ENCODE data around the gene CYTH4.

CYTH4 gene

DNA sequence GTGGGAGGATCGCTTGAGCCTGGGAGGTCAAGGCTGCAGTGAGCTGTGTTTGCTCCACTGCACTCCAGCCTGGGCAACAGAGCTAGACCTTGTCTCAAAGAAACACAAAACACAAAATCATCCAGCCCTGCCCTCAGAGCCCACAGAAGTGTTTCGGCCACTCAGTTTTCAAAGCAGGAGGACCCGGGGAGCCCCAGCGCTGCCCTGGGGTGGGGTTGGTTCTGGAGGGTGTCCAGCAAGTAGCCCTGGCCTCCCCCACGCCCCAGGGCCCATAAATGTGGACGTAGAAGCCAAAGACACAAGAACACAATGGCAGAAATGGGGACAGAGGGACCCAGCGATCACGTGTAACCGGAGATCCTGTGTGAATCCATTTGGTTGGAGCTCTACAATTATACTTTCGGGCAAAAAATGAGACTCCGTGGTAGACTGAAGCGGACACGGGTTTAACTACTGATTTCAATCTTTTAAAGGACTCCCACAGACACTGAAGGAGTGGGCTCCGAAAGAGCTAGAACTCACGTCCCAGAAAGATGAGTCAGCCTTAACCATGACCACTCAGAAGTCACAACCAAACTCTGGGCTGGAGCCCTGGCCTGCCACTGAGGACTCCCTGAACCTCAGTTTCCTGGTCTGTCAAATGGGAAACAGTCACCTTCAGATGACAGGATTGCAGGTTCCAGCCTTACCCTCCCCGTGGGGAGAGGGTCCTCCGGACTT lies 9.0 kb upstream of the CYTH4 start:
- no peaks in the 10 kb centered on the region for H3K27me3 ChIP-seq (replicated peaks; ENCODE audit: control insufficient read depth, insufficient read depth, low read length, poor library complexity, severe bottlenecking)
- H3K9me3 ChIP-seq (ENCODE audit: control insufficient read depth, low read length): no peaks in the 10 kb centered on the region
- no peak for DNase-seq
- H3K27ac ChIP-seq (ENCODE audit: insufficient read depth, low read length, poor library complexity, severe bottlenecking): no peak overlapping the region
- peaks cover 9% of the 10 kb centered on the region for H3K4me1 ChIP-seq (ENCODE audit: control insufficient read depth, insufficient read depth, low read length, poor library complexity, severe bottlenecking)
- no peaks in the 10 kb centered on the region for H3K36me3 ChIP-seq (ENCODE audit: control insufficient read depth, insufficient read depth, low read length)
- H3K4me3 ChIP-seq (ENCODE audit: insufficient read depth, low read depth, low read length, poor library complexity, severe bottlenecking): no peak overlapping the region

DNA sequence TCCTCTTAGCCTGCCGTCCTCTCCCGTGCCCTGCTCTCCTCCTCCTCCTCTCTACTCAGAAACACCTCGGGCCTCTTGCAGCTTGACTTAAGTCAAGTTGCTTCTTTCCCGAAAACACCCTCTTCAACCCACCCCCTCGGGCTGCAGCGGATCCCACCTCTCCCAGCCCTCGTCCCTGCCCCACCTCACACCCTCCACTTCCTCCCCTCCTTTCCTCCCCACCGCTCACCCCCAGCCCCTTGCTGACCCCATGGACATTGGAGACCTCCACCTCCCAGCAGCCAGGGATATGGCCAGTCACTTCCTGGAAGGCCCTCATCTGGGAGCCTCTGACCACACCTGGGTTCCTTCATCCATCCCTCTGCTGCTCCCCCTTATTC lies 8.5 kb upstream of the CYTH4 start:
- Histone ChIP-seq H3K4me3 (ENCODE audit: insufficient read depth, low read depth, low read length, poor library complexity, severe bottlenecking) (no peak overlapping the region), H3K36me3 (ENCODE audit: control insufficient read depth, insufficient read depth, low read length) (no peaks in the 10 kb centered on the region), H3K27ac (ENCODE audit: insufficient read depth, low read length, poor library complexity, severe bottlenecking) (no peak overlapping the region), H3K9me3 (ENCODE audit: control insufficient read depth, low read length) (no peaks in the 10 kb centered on the region), H3K27me3 (replicated peaks; ENCODE audit: control insufficient read depth, insufficient read depth, low read length, poor library complexity, severe bottlenecking) (no peaks in the 10 kb centered on the region), H3K4me1 (ENCODE audit: control insufficient read depth, insufficient read depth, low read length, poor library complexity, severe bottlenecking) (peaks cover 9% of the 10 kb centered on the region)
- DNase-seq: no peak

DNA sequence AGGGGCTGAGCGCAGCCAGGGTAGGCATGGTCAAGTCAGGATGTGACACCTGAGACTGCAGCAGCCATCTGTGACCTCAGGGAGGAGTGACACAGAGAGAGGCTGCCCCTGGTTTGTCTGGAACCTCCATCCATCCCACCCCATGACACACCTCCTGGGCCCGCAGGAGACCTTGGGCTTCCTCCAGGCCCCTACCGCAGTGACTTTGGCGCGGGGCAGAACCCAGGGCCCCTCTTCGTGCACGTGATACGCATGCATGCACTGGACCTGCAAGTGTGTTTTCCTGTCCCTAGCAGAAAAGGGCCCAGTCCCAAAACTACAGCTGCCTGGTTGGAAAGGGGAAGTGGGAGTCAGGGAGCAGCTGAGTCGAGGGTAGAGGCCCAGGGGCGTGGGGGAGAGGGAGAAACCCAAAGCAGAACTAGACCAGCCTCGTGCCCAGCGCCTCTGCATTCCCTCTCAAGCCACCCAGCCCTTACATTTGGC lies 7.9 kb upstream of the CYTH4 start:
- DNase-seq: no peak
- Histone ChIP-seq H3K4me3 (ENCODE audit: insufficient read depth, low read depth, low read length, poor library complexity, severe bottlenecking) (no peak overlapping the region), H3K36me3 (ENCODE audit: control insufficient read depth, insufficient read depth, low read length) (no peaks in the 10 kb centered on the region), H3K27ac (ENCODE audit: insufficient read depth, low read length, poor library complexity, severe bottlenecking) (no peak overlapping the region), H3K9me3 (ENCODE audit: control insufficient read depth, low read length) (no peaks in the 10 kb centered on the region), H3K27me3 (replicated peaks; ENCODE audit: control insufficient read depth, insufficient read depth, low read length, poor library complexity, severe bottlenecking) (no peaks in the 10 kb centered on the region), H3K4me1 (ENCODE audit: control insufficient read depth, insufficient read depth, low read length, poor library complexity, severe bottlenecking) (peaks cover 9% of the 10 kb centered on the region)

DNA sequence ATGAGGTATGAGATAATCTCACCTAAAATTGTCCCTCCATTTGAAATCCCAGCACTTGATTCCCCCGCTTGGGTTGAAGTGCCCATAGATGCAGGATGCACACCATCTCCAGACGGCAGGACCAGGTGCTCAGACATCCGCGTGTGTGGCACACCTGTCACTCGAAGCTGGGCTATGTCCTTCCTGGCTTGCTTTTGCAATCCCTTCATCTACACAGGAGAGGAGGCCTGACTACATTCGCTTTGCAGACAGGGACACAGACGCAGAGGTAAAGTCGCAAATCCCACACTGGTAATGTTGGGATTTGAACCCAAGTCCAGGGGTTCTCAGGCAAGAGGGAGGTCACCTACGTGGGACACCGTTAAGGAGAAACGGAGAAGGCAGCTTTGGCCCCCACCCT lies 7.2 kb upstream of the CYTH4 start:
- no peaks in the 10 kb centered on the region for H3K36me3 ChIP-seq (ENCODE audit: control insufficient read depth, insufficient read depth, low read length)
- peaks cover 1% of the 10 kb centered on the region for H3K4me1 ChIP-seq (ENCODE audit: control insufficient read depth, insufficient read depth, low read length, poor library complexity, severe bottlenecking)
- H3K4me3 ChIP-seq (ENCODE audit: insufficient read depth, low read depth, low read length, poor library complexity, severe bottlenecking): no peak overlapping the region
- DNase-seq: no peak
- H3K27ac ChIP-seq (ENCODE audit: insufficient read depth, low read length, poor library complexity, severe bottlenecking): no peak overlapping the region
- H3K27me3 ChIP-seq (replicated peaks; ENCODE audit: control insufficient read depth, insufficient read depth, low read length, poor library complexity, severe bottlenecking): no peaks in the 10 kb centered on the region
- no peaks in the 10 kb centered on the region for H3K9me3 ChIP-seq (ENCODE audit: control insufficient read depth, low read length)

DNA sequence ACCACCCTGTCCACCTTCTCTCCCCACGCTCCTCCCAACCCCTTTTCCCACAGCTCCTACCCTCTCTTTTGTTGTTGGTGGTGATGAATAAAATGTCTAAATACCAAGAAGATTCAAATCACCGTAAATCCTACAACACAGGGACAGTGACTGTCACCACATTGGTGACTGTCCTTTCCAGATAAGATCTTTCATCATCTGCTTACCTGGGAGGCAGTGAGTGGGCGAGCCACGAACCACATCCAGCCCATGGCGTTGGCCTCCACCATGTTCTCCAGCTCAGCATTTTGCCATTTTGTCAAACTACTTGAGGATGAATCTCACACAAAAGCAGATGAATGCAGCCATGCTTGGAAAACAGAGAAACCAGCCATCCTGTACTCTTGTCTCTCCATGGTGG lies 6.7 kb upstream of the CYTH4 start:
- DNase-seq: no peak
- no peak overlapping the region for H3K27ac ChIP-seq (ENCODE audit: insufficient read depth, low read length, poor library complexity, severe bottlenecking)
- no peaks in the 10 kb centered on the region for H3K9me3 ChIP-seq (ENCODE audit: control insufficient read depth, low read length)
- no peaks in the 10 kb centered on the region for H3K36me3 ChIP-seq (ENCODE audit: control insufficient read depth, insufficient read depth, low read length)
- no peaks in the 10 kb centered on the region for H3K27me3 ChIP-seq (replicated peaks; ENCODE audit: control insufficient read depth, insufficient read depth, low read length, poor library complexity, severe bottlenecking)
- H3K4me3 ChIP-seq (ENCODE audit: insufficient read depth, low read depth, low read length, poor library complexity, severe bottlenecking): no peak overlapping the region
- H3K4me1 ChIP-seq (ENCODE audit: control insufficient read depth, insufficient read depth, low read length, poor library complexity, severe bottlenecking): no peaks in the 10 kb centered on the region

DNA sequence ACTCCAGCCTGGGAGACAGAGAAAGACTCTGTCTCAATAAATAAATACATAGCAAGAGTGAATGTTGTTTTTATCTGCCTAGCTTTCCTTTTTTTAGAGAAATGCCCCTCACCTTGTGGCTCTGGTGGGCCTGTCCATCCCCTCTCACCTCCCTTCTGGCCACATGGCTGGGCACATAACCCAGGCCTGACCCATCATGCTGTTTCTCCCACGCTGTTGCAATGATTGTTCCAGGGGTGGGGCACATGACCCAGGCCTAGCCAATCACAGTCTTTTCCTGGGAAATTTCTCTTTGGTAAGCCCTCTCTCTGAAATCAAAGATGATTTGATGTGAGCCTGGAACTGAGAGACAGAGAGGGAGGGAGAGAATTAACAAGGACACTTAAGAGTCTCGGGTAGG lies 5.5 kb upstream of the CYTH4 start:
- no peak for DNase-seq
- H3K4me3 ChIP-seq (ENCODE audit: insufficient read depth, low read depth, low read length, poor library complexity, severe bottlenecking): no peak overlapping the region
- H3K9me3 ChIP-seq (ENCODE audit: control insufficient read depth, low read length): no peaks in the 10 kb centered on the region
- H3K4me1 ChIP-seq (ENCODE audit: control insufficient read depth, insufficient read depth, low read length, poor library complexity, severe bottlenecking): peaks cover 4% of the 10 kb centered on the region
- no peaks in the 10 kb centered on the region for H3K27me3 ChIP-seq (replicated peaks; ENCODE audit: control insufficient read depth, insufficient read depth, low read length, poor library complexity, severe bottlenecking)
- no peaks in the 10 kb centered on the region for H3K36me3 ChIP-seq (ENCODE audit: control insufficient read depth, insufficient read depth, low read length)
- no peak overlapping the region for H3K27ac ChIP-seq (ENCODE audit: insufficient read depth, low read length, poor library complexity, severe bottlenecking)

DNA sequence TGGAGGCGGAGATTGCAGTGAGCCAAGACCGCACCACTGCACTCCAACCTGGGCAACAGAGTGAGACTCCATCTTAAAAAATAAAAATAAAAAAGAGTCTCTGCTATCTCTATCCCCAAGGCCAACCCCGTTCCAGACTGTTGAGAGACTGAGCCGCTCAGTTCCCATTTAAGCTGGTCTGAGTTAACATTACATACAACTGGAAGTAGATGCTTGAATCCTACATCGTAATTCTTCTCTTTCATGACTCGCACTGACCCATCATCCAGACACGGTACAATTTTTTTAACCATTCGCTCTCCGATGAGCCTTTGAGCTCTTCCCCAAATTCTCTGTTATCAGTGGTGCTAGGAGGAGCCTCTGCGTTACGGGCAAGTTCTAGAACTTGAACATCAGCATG lies 4.9 kb upstream of the CYTH4 start:
- Histone ChIP-seq H3K27ac (ENCODE audit: insufficient read depth, low read length, poor library complexity, severe bottlenecking) (no peak overlapping the region), H3K4me1 (ENCODE audit: control insufficient read depth, insufficient read depth, low read length, poor library complexity, severe bottlenecking) (peaks cover 10% of the 10 kb centered on the region)

DNA sequence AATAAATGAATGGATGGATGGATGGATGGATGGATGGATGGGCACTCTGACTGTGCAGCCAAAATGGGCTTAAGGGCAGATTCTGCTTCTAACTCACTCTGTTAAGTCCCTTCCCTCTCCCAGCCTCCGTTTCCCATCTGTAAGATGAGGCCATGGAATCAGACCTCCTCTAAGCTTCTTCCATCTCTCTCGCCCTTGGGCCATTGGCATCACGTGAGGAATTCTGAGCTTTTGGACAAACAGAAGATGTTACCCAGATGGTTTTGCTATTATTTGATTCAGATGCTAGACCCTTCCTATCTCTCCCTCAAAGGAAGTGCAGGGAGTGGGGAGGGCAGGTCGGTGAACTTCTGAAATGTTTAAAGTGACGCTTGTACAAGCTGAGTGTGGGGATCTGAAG lies 4.0 kb upstream of the CYTH4 start:
- H3K4me1 ChIP-seq (ENCODE audit: control insufficient read depth, insufficient read depth, low read length, poor library complexity, severe bottlenecking): peaks cover 12% of the 10 kb centered on the region
- no peak overlapping the region for H3K27ac ChIP-seq (ENCODE audit: insufficient read depth, low read length, poor library complexity, severe bottlenecking)
- H3K9me3 ChIP-seq (ENCODE audit: control insufficient read depth, low read length): no peaks in the 10 kb centered on the region
- DNase-seq: no peak
- no peaks in the 10 kb centered on the region for H3K27me3 ChIP-seq (replicated peaks; ENCODE audit: control insufficient read depth, insufficient read depth, low read length, poor library complexity, severe bottlenecking)
- no peaks in the 10 kb centered on the region for H3K36me3 ChIP-seq (ENCODE audit: control insufficient read depth, insufficient read depth, low read length)
- H3K4me3 ChIP-seq (ENCODE audit: insufficient read depth, low read depth, low read length, poor library complexity, severe bottlenecking): no peak overlapping the region

More for the DNA sequence above, 4.9 kb upstream of the CYTH4 start:
- Histone ChIP-seq H3K4me3 (ENCODE audit: insufficient read depth, low read depth, low read length, poor library complexity, severe bottlenecking) (no peak overlapping the region), H3K36me3 (ENCODE audit: control insufficient read depth, insufficient read depth, low read length) (no peaks in the 10 kb centered on the region), H3K27me3 (replicated peaks; ENCODE audit: control insufficient read depth, insufficient read depth, low read length, poor library complexity, severe bottlenecking) (no peaks in the 10 kb centered on the region), H3K9me3 (ENCODE audit: control insufficient read depth, low read length) (no peaks in the 10 kb centered on the region)
- no peak for DNase-seq

DNA sequence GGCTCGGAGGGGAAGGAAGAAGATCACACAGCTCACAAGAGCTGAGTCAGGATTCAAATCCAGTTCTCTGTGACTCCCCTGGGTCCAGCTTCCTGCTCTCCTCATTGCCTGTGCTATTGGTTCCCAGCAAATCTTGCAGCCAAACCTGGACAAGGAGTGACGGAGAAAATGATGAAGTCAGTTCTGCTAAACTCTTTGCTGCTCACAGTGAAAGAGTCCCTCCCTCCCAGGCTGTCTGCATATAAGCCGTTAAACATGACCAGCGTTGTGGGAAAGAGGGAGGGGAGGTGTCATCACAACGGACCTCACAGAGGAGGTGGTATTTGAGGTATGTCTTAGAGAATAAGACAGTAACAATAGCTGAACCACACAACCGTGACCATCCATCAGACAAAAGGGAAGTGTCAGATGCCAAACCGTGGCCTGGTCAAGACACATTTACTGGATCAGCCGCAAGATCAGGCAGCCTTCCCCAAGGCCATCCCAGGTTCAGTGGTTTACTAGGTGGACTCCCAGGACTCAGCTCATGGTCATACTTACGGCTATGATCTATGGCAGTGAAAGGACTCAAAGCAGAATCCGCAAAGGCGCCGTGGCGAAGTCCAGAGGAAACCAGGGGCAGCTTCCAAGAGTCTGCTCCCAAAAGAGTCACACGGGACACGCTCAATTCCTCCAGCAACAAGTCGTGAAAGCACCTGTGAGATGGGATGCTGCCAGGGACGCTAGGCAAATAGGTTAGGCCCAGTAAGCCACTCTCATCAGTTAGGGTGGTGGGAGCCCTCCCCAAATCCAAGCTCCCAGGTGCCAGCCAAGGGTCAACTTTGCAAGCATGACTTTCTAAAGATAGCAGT lies 2.8 kb upstream of the CYTH4 start:
- Histone ChIP-seq H3K4me3 (ENCODE audit: insufficient read depth, low read depth, low read length, poor library complexity, severe bottlenecking) (no peak overlapping the region), H3K4me1 (ENCODE audit: control insufficient read depth, insufficient read depth, low read length, poor library complexity, severe bottlenecking) (peaks cover 18% of the 10 kb centered on the region), H3K36me3 (ENCODE audit: control insufficient read depth, insufficient read depth, low read length) (no peaks in the 10 kb centered on the region), H3K27me3 (replicated peaks; ENCODE audit: control insufficient read depth, insufficient read depth, low read length, poor library complexity, severe bottlenecking) (no peaks in the 10 kb centered on the region), H3K27ac (ENCODE audit: insufficient read depth, low read length, poor library complexity, severe bottlenecking) (no peak overlapping the region), H3K9me3 (ENCODE audit: control insufficient read depth, low read length) (no peaks in the 10 kb centered on the region)
- no peak for DNase-seq

DNA sequence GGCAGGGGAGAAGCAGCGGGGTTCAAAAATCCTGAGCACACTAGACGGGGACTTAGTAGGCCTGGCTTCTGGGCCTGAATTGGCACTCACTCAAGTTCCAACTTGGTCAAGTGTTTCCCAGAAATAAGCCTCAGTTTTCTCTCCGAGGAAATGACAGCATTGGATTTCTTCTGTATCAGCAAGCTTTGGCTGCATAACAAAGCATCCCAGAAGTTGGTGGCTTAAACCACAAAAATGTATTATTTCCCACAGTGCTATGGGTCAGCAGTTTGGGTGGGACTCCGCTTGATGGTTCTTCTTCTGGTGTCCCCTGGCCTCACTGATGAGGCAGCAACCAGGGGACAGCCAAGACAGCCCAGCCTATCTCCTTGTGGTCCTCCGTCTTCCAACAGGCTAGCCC lies 1.6 kb upstream of the CYTH4 start:
- Histone ChIP-seq H3K27me3 (replicated peaks; ENCODE audit: control insufficient read depth, insufficient read depth, low read length, poor library complexity, severe bottlenecking) (no peaks in the 10 kb centered on the region), H3K4me3 (ENCODE audit: insufficient read depth, low read depth, low read length, poor library complexity, severe bottlenecking) (no peak overlapping the region), H3K27ac (ENCODE audit: insufficient read depth, low read length, poor library complexity, severe bottlenecking) (no peak overlapping the region), H3K9me3 (ENCODE audit: control insufficient read depth, low read length) (no peaks in the 10 kb centered on the region), H3K4me1 (ENCODE audit: control insufficient read depth, insufficient read depth, low read length, poor library complexity, severe bottlenecking) (peaks cover 25% of the 10 kb centered on the region), H3K36me3 (ENCODE audit: control insufficient read depth, insufficient read depth, low read length) (no peaks in the 10 kb centered on the region)
- no peak for DNase-seq

Measured in effector memory CD4-positive, alpha-beta T cell (primary cell).